GM19043 (cell line): ENCODE data around the gene ABCC4.
A peak's percentile ranks its signal among the peaks of the same experiment; 100 is the strongest.

Experiments
- ATAC-seq: cut with Tn5 transposase; IDR thresholded peaks from one replicate; pipeline ENCODE4 v1.9.1; 2021; ENCODE audit warnings: low read depth; ENCODE audit not compliant: unreplicated experiment

The ABCC4 gene

GRCh38 chr13:95260031-95260525 lies 41.2 kb downstream of the ABCC4 start:
- peak; percentile 41 for ATAC-seq

GRCh38 chr13:95258619-95259194 lies 42.5 kb downstream of the ABCC4 start:
- peak; percentile 63 for ATAC-seq

GRCh38 chr13:95258098-95258497 lies 43.2 kb downstream of the ABCC4 start:
- ATAC-seq, result no peak

GRCh38 chr13:95256091-95256490 lies 45.2 kb downstream of the ABCC4 start:
- ATAC-seq, result no peak

GRCh38 chr13:95255072-95255732 lies 46.0 kb downstream of the ABCC4 start:
- no peak for ATAC-seq

GRCh38 chr13:95254339-95254738 lies 46.9 kb downstream of the ABCC4 start:
- ATAC-seq, result no peak

GRCh38 chr13:95253033-95253432 lies 48.2 kb downstream of the ABCC4 start:
- no peak for ATAC-seq

- ATAC-seq, result no peak
Observed at GRCh38 chr13:95251641-95252040, 49.6 kb downstream of the ABCC4 start.

GRCh38 chr13:95250961-95251360 lies 50.3 kb downstream of the ABCC4 start:
- ATAC-seq, result peak; percentile 52

GRCh38 chr13:95248953-95249352 lies 52.3 kb downstream of the ABCC4 start:
- no peak for ATAC-seq

- no peak for ATAC-seq
Observed at GRCh38 chr13:95247852-95248251, 53.4 kb downstream of the ABCC4 start.

GRCh38 chr13:95247171-95247570 lies 54.1 kb downstream of the ABCC4 start:
- no peak for ATAC-seq

GRCh38 chr13:95246292-95247082 lies 54.8 kb downstream of the ABCC4 start:
- ATAC-seq, result no peak

GRCh38 chr13:95245071-95245470 lies 56.2 kb downstream of the ABCC4 start:
- peak; percentile 69 for ATAC-seq

GRCh38 chr13:95243207-95243606 lies 58.0 kb downstream of the ABCC4 start:
- no peak for ATAC-seq

GRCh38 chr13:95241321-95241720 lies 59.9 kb downstream of the ABCC4 start:
- ATAC-seq, result no peak

- peak; percentile 50 for ATAC-seq
Observed at GRCh38 chr13:95239283-95239682, 62.0 kb downstream of the ABCC4 start.

- no peak for ATAC-seq
Observed at GRCh38 chr13:95237310-95237870, 63.9 kb downstream of the ABCC4 start.

- ATAC-seq, result no peak
Observed at GRCh38 chr13:95236774-95237173, 64.5 kb downstream of the ABCC4 start.

GRCh38 chr13:95235974-95236373 lies 65.3 kb downstream of the ABCC4 start:
- no peak for ATAC-seq

GRCh38 chr13:95235199-95235756 lies 66.0 kb downstream of the ABCC4 start:
- no peak for ATAC-seq
